OCI-LY7 (cell line): ENCODE measurements around the gene CORO2A. TPM values are rescaled to one million over a fixed set of nuclear protein-coding genes. Genes with fewer than 3 reads are reported as not detected.

Experiments
- BruUV-seq: library from RNA; stranded (reverse); fragments of 400-500 nt; replicated peaks from 2 replicates; lab custom pipeline; 2021; lab: Mats Ljungman, UMichigan
- CTCF ChIA-PET: fragments of 300-600 bp; sonication (Branson Sonifier 250); formaldehyde crosslinking; loops from one replicate; lab custom pipeline; 2022; ENCODE audit warnings: antibody characterized with exemption; ENCODE audit not compliant: unreplicated experiment; lab: Charles Lee
- POLR2A ChIA-PET: fragments of 300-600 bp; sonication (Branson Sonifier 250); formaldehyde crosslinking; loops from one replicate; lab custom pipeline; 2022; ENCODE audit warnings: antibody characterized with exemption; lab: Charles Lee
- DNase-seq: peaks from one replicate; pipeline ENCODE4 v3.0.0-alpha.2; 2015; ENCODE audit warnings: low spot score
- H2AFZ ChIP-seq: fragments of 200-600 bp; sonication (generic), shearing (Covaris generic); 2 replicates; pipeline ENCODE4 v1.6.1; 2014; ENCODE audit warnings: mild to moderate bottlenecking, antibody characterized with exemption, low read length, moderate library complexity
- H3K27ac ChIP-seq: fragments of 200-600 bp; sonication (generic); 2 replicates; pipeline ENCODE4 v1.5.1; 2014; ENCODE audit warnings: mixed run types, low read depth, mild to moderate bottlenecking, moderate library complexity, low read length, inconsistent platforms; ENCODE audit not compliant: poor library complexity, severe bottlenecking
- H3K36me3 ChIP-seq: fragments of 200-600 bp; sonication (generic); 2 replicates; pipeline ENCODE4 v1.6.1; 2014; ENCODE audit warnings: mild to moderate bottlenecking, antibody characterized with exemption, low read length, moderate library complexity, mixed read lengths; ENCODE audit not compliant: insufficient read depth
- H3K4me1 ChIP-seq: fragments of 200-600 bp; sonication (generic); 2 replicates; pipeline ENCODE4 v1.5.1; 2014; ENCODE audit warnings: mild to moderate bottlenecking, low read length; ENCODE audit not compliant: insufficient read depth, poor library complexity, severe bottlenecking
- H3K4me2 ChIP-seq: fragments of 200-600 bp; sonication (generic); 2 replicates; pipeline ENCODE4 v1.6.1; 2014; ENCODE audit warnings: mild to moderate bottlenecking, low read length
- H3K4me3 ChIP-seq: fragments of 200-600 bp; sonication (generic); 2 replicates; pipeline ENCODE4 v1.5.1; 2014; ENCODE audit warnings: mild to moderate bottlenecking, low read depth, low read length; ENCODE audit not compliant: poor library complexity, severe bottlenecking
- H3K79me2 ChIP-seq: fragments of 200-600 bp; sonication (generic); 2 replicates; pipeline ENCODE4 v1.6.1; 2016; ENCODE audit warnings: low read depth, mild to moderate bottlenecking, low read length, moderate library complexity, mixed read lengths; ENCODE audit not compliant: insufficient read depth
- H3K9me2 ChIP-seq: fragments of 200-600 bp; sonication (generic); 2 replicates; pipeline ENCODE4 v1.6.1; 2016; ENCODE audit warnings: mild to moderate bottlenecking, low read length, mixed read lengths; ENCODE audit not compliant: insufficient read depth
- H3K9me3 ChIP-seq: fragments of 200-600 bp; sonication (generic); 2 replicates; pipeline ENCODE4 v1.6.1; 2014; ENCODE audit warnings: mild to moderate bottlenecking, mixed run types, low read length, mixed read lengths
- H4K20me1 ChIP-seq: fragments of 200-600 bp; sonication (generic); 2 replicates; pipeline ENCODE4 v1.6.1; 2014; ENCODE audit warnings: mild to moderate bottlenecking, antibody characterized with exemption, low read length, moderate library complexity, mixed read lengths; ENCODE audit not compliant: insufficient read depth
- CTCF ChIP-seq: fragments of 200-600 bp; sonication (generic); conservative IDR thresholded peaks from 2 replicates; pipeline ENCODE4 v1.5.1; 2014; ENCODE audit warnings: mild to moderate bottlenecking, antibody characterized with exemption, low read length, moderate library complexity, mixed read lengths
- EZH2phosphoT487 ChIP-seq: fragments of 200-600 bp; sonication (generic); IDR thresholded peaks from 2 replicates; pipeline ENCODE4 v1.6.1; 2018; ENCODE audit warnings: low read depth, borderline replicate concordance, mild to moderate bottlenecking, mixed run types, antibody characterized with exemption, low read length, moderate library complexity, mixed read lengths
- intact Hi-C: fragments of 100-400 bp; cut with micrococcal nuclease; formaldehyde crosslinking; loops from one replicate; pipeline ENCODE4 v1.10.0; 2022; ENCODE audit not compliant: unreplicated experiment
- total RNA-seq, 2 experiments: library from RNA; depleted of rRNA in 1 of 2; stranded (reverse); fragments of >200 nt in 1 of 2; shearing (Covaris generic) in 1 of 2; gene quantifications; 2 replicates each; pipeline ENCODE4 v1.2.3, GENCODE V29; 2014 to 2022

Gene CORO2A
- total RNA-seq, 2 experiments from 2014 or later = 1.8 to 3.9 TPM

GRCh38 chr9:98219794-98220370 lies 27.4 kb upstream of the CORO2A start:
- intact Hi-C loops = no loop called here
- Histone ChIP-seq H3K9me3 (no peaks in the 10 kb centered on the region), H3K79me2 (no peaks in the 10 kb centered on the region), H3K4me3 (no peak overlapping the region), H2AFZ (no peak overlapping the region), H3K27ac (no peak overlapping the region), H3K36me3 (no peaks in the 10 kb centered on the region), H4K20me1 (no peaks in the 10 kb centered on the region), H3K4me1 (no peaks in the 10 kb centered on the region), H3K9me2 (no peaks in the 10 kb centered on the region), H3K4me2 (no peak overlapping the region)
- no TSS peak for BruUV-seq
- ChIA-PET CTCF (no interaction called here), POLR2A (interaction anchor here (0.6 kb wide), 1 partner anchor 155 kb away, joined by 3 read pairs; no protein-coding TSS in a partner anchor)
- DNase-seq = no peak
- TF ChIP-seq EZH2phosphoT487 = no peak
- no peak for TF ChIP-seq CTCF

GRCh38 chr9:98219364-98219716 lies 26.9 kb upstream of the CORO2A start:
- no peak overlapping the region for H2AFZ ChIP-seq
- no peaks in the 10 kb centered on the region for H3K79me2 ChIP-seq
- no peaks in the 10 kb centered on the region for H3K9me2 ChIP-seq
- no peaks in the 10 kb centered on the region for H3K36me3 ChIP-seq
- TF ChIP-seq EZH2phosphoT487 (no peak), CTCF (no peak)
- no peaks in the 10 kb centered on the region for H4K20me1 ChIP-seq
- CTCF ChIA-PET = no interaction called here
- no TSS peak for BruUV-seq
- no peaks in the 10 kb centered on the region for H3K9me3 ChIP-seq
- no peak overlapping the region for H3K4me2 ChIP-seq
- H3K27ac ChIP-seq = no peak overlapping the region
- POLR2A ChIA-PET = interaction anchor here (0.7 kb wide), 1 partner anchor 91 kb away, joined by 3 read pairs; no protein-coding TSS in a partner anchor
- intact Hi-C loops = no loop called here
- no peaks in the 10 kb centered on the region for H3K4me1 ChIP-seq
- no peak for DNase-seq
- no peak overlapping the region for H3K4me3 ChIP-seq

GRCh38 chr9:98218562-98219363 lies 26.3 kb upstream of the CORO2A start:
- no peaks in the 10 kb centered on the region for H3K79me2 ChIP-seq
- ChIA-PET POLR2A (interaction anchor here (0.7 kb wide), 1 partner anchor 90 kb away, joined by 3 read pairs; no protein-coding TSS in a partner anchor), CTCF (no interaction called here)
- H3K4me2 ChIP-seq = no peak overlapping the region
- intact Hi-C loops = no loop called here
- no peak overlapping the region for H3K27ac ChIP-seq
- no peaks in the 10 kb centered on the region for H3K36me3 ChIP-seq
- no peak overlapping the region for H2AFZ ChIP-seq
- no peaks in the 10 kb centered on the region for H3K4me1 ChIP-seq
- no TSS peak for BruUV-seq
- H3K9me3 ChIP-seq = no peaks in the 10 kb centered on the region
- H3K4me3 ChIP-seq = no peak overlapping the region
- no peak for TF ChIP-seq EZH2phosphoT487
- TF ChIP-seq CTCF = no peak
- no peak for DNase-seq
- no peaks in the 10 kb centered on the region for H3K9me2 ChIP-seq
- H4K20me1 ChIP-seq = no peaks in the 10 kb centered on the region
